PC-9 (cell line): Measurements from ENCODE around the gene CMTM3. TPM values are rescaled to one million over a fixed set of nuclear protein-coding genes. Genes with fewer than 3 reads are reported as not detected.

ENCODE experiments used
- BruUV-seq: library from RNA; stranded (reverse); fragments of 400-500 nt; replicated peaks from 2 replicates; lab custom pipeline; 2021; lab: Mats Ljungman, UMichigan
- CTCF ChIA-PET: fragments of 300-600 bp; sonication (Branson Sonifier 250); formaldehyde crosslinking; loops from one replicate; lab custom pipeline; 2022; ENCODE audit warnings: antibody characterized with exemption; lab: Charles Lee
- POLR2A ChIA-PET: fragments of 300-600 bp; sonication (Branson Sonifier 250); formaldehyde crosslinking; loops from one replicate; lab custom pipeline; 2022; ENCODE audit warnings: antibody characterized with exemption; ENCODE audit not compliant: unreplicated experiment; lab: Charles Lee
- DNase-seq, 2 experiments: peaks; one replicate each; pipeline versions ENCODE4 v3.0.0 to v3.0.0-alpha.2; 2015 to 2022; ENCODE audit warnings: mixed read lengths in 1 of 2
- H2AFZ ChIP-seq: fragments of 200-600 bp; sonication (generic); 2 replicates; pipeline ENCODE4 v1.8.1; 2017; ENCODE audit warnings: antibody characterized with exemption
- H3F3A ChIP-seq: fragments of 200-600 bp; sonication (generic); 2 replicates; pipeline ENCODE4 v1.8.1; 2017; ENCODE audit warnings: antibody characterized with exemption, mild to moderate bottlenecking, low read depth; ENCODE audit not compliant: insufficient read depth
- H3K27ac ChIP-seq: fragments of 200-600 bp; sonication (generic); 2 replicates; pipeline ENCODE4 v1.6.1; 2016; ENCODE audit warnings: mixed run types
- H3K27me3 ChIP-seq: fragments of 200-600 bp; sonication (generic); 2 replicates; pipeline ENCODE4 v1.6.1; 2016; ENCODE audit warnings: low read depth, mixed run types; ENCODE audit not compliant: insufficient read depth
- H3K36me3 ChIP-seq: fragments of 200-600 bp; sonication (generic); 2 replicates; pipeline ENCODE4 v1.6.1; 2016; ENCODE audit warnings: low read depth, mixed run types
- H3K4me1 ChIP-seq: fragments of 200-600 bp; sonication (generic); replicated peaks from 2 replicates; pipeline ENCODE4 v1.6.1; 2016; ENCODE audit warnings: mixed run types; ENCODE audit not compliant: insufficient read depth
- H3K4me2 ChIP-seq: fragments of 200-600 bp; sonication (generic); 2 replicates; pipeline ENCODE4 v1.6.1; 2017; ENCODE audit warnings: mixed run types
- H3K4me3 ChIP-seq: fragments of 200-600 bp; sonication (generic); 2 replicates; pipeline ENCODE4 v1.6.1; 2016; ENCODE audit warnings: mixed run types
- H3K79me2 ChIP-seq: fragments of 200-600 bp; sonication (generic); 2 replicates; pipeline ENCODE4 v1.6.1; 2017; ENCODE audit warnings: low read depth, mixed run types
- H3K9me2 ChIP-seq: fragments of 200-600 bp; sonication (generic); 2 replicates; pipeline ENCODE4 v1.8.1; 2017; ENCODE audit warnings: mild to moderate bottlenecking; ENCODE audit not compliant: insufficient read depth
- H3K9me3 ChIP-seq: fragments of 200-600 bp; sonication (generic); 2 replicates; pipeline ENCODE4 v1.8.1; 2016; ENCODE audit warnings: low read depth; ENCODE audit not compliant: insufficient read depth
- H4K20me1 ChIP-seq: fragments of 200-600 bp; sonication (generic); 2 replicates; pipeline ENCODE4 v1.8.1; 2017; ENCODE audit not compliant: insufficient read depth
- CTCF ChIP-seq: fragments of 200-600 bp; sonication (generic); conservative IDR thresholded peaks from 2 replicates; pipeline ENCODE4 v1.6.1; 2017; ENCODE audit warnings: mixed run types, antibody characterized with exemption, mild to moderate bottlenecking, moderate library complexity
- EZH2 ChIP-seq: fragments of 200-600 bp; sonication (generic); IDR thresholded peaks from 2 replicates; pipeline ENCODE4 v1.8.0; 2017; ENCODE audit warnings: antibody characterized with exemption, low read depth
- intact Hi-C: fragments of 100-400 bp; cut with micrococcal nuclease; formaldehyde crosslinking; loops from one replicate; pipeline ENCODE4 v1.10.0; 2022; ENCODE audit not compliant: unreplicated experiment
- total RNA-seq: library from RNA; stranded (reverse); gene quantifications from 2 replicates; pipeline ENCODE4 v1.2.3, GENCODE V29; 2021

Gene CMTM3
- total RNA-seq, 1 experiment from 2014 or later = 32.0 TPM

- intact Hi-C loops = no loop called here
- Histone ChIP-seq H3K9me2 (no peaks in the 10 kb centered on the region), H3F3A (peaks cover 16% of the 10 kb centered on the region), H3K4me3 (no peak overlapping the region), H3K4me1 (peaks cover 8% of the 10 kb centered on the region), H3K27me3 (no peaks in the 10 kb centered on the region), H3K79me2 (no peaks in the 10 kb centered on the region), H2AFZ (no peak overlapping the region), H3K27ac (no peak overlapping the region), H3K9me3 (no peaks in the 10 kb centered on the region), H3K4me2 (no peak overlapping the region), H4K20me1 (0 out of 2 replicates have a peak, but pooled peaks cover 4% of the 10 kb centered on the region), H3K36me3 (0 out of 2 replicates have a peak, but pooled peaks cover 7% of the 10 kb centered on the region)
- no peak for DNase-seq
- no peak for TF ChIP-seq EZH2
- no peak for TF ChIP-seq CTCF
- no TSS peak for BruUV-seq
- ChIA-PET CTCF (interaction anchor here (1.0 kb wide), 1 partner anchor 112 kb away, joined by 4 read pairs; no protein-coding TSS in a partner anchor), POLR2A (no interaction called here)
Observed at GRCh38 chr16:66612422-66612821, 7.9 kb downstream of the CMTM3 start.

- H3K4me2 ChIP-seq = no peak overlapping the region
- no TSS peak for BruUV-seq
- no peaks in the 10 kb centered on the region for H4K20me1 ChIP-seq
- H3K27ac ChIP-seq = no peak overlapping the region
- 0 out of 2 replicates have a peak, but pooled peaks cover 8% of the 10 kb centered on the region for H3K36me3 ChIP-seq
- no peak overlapping the region for H2AFZ ChIP-seq
- no peaks in the 10 kb centered on the region for H3K9me2 ChIP-seq
- H3K4me1 ChIP-seq = peaks cover 22% of the 10 kb centered on the region
- ChIA-PET POLR2A (no interaction called here), CTCF (no interaction called here)
- no peaks in the 10 kb centered on the region for H3K79me2 ChIP-seq
- H3K27me3 ChIP-seq = no peaks in the 10 kb centered on the region
- peaks cover 25% of the 10 kb centered on the region for H3F3A ChIP-seq
- intact Hi-C loops = no loop called here
- no peaks in the 10 kb centered on the region for H3K9me3 ChIP-seq
- TF ChIP-seq CTCF = no peak
- TF ChIP-seq EZH2 = no peak
- H3K4me3 ChIP-seq = no peak overlapping the region
- DNase-seq = no peak
Observed at GRCh38 chr16:66614161-66614802, 9.8 kb downstream of the CMTM3 start.

- peaks cover 34% of the 10 kb centered on the region for H3F3A ChIP-seq
- intact Hi-C loops = no loop called here
- H2AFZ ChIP-seq = no peak overlapping the region
- no peak overlapping the region for H3K27ac ChIP-seq
- H3K9me2 ChIP-seq = no peaks in the 10 kb centered on the region
- CTCF ChIA-PET = no interaction called here
- no peak overlapping the region for H3K4me2 ChIP-seq
- no peak for TF ChIP-seq CTCF
- no peak for TF ChIP-seq EZH2
- no peaks in the 10 kb centered on the region for H3K79me2 ChIP-seq
- H3K4me1 ChIP-seq = peaks cover 31% of the 10 kb centered on the region
- no peaks in the 10 kb centered on the region for H3K27me3 ChIP-seq
- POLR2A ChIA-PET = no interaction called here
- BruUV-seq = no TSS peak
- 0 out of 2 replicates have a peak, but pooled peaks cover 8% of the 10 kb centered on the region for H3K36me3 ChIP-seq
- DNase-seq = no peak
- H4K20me1 ChIP-seq = no peaks in the 10 kb centered on the region
- no peaks in the 10 kb centered on the region for H3K9me3 ChIP-seq
- H3K4me3 ChIP-seq = no peak overlapping the region
Observed at GRCh38 chr16:66616169-66616568, 11.7 kb downstream of the CMTM3 start.
